Activated CD4-positive, alpha-beta T cell treated with anti-CD3 and anti-CD28 coated beads, Interleukin-2, Interleukin-6, amounts not matched to agents 100 ng/mL and 50 ng/mL, durations not matched to agents 16 hours and 8 hours (primary cell): ENCODE measurements around the gene DGCR6.
"Not testable (repeated sequence)": the region's sequence is repeated elsewhere in the genome, so short reads cannot be mapped to it uniquely, and the experiment has no call there.

Source experiments
- DNase-seq: peaks from one replicate; pipeline ENCODE4 v3.0.0-alpha.2; 2020

The DGCR6 gene

DNA sequence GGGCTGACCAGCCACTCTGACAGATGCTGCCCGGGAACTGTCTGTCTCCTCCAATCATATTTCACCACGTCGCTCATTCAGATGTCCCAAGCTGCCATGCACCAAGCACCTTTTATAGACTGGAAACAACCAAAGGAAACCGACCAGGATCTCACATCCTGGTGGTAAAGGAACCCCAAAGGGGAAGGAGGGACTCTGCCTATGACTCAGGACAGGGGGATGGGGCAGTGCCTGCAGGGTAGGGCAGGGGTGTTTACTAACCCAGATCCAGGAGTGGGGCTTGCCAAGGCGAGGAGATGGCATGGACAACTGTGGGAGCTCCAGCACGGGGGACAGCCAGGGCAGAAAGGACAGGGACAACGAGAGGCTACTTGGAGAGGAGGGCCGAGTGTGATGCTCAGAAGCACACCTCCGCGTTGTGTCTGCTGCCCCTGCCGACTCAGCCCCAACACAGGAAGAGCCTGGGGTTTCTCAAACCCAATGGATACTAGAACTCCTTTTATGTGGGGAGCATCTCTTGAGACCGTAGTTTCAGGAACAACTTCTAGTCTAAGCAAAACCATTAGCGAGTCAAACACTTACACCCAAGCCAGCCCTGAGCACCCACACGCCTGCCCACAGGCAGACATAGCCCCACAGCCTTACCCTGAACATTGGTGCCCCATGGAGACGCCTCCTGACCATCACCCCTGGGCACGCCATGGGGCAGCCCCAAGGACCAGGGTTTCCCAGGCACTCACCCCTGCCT, 26.0 kb downstream of the DGCR6 start:
- DNase-seq = no peak

DNA sequence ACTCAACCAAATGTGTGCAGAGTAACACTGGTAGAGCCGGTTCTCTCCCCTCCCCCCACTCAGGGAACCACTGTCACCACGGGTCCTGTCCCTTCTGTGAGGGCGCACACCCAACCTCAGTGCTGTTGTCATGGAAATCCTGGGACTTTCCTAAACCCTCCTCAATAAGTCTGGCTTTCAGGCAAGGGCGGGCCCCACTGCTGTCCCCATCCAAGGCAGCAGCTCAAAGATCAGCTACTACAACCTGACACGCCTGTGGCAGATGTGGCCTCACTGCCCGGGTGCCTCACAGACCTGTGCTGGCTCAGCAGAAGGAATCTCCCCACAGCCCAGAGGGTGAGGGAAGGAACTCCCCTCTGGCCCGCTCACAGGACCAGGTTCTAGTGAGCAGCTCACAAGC, 27.8 kb downstream of the DGCR6 start:
- no peak for DNase-seq

DNA sequence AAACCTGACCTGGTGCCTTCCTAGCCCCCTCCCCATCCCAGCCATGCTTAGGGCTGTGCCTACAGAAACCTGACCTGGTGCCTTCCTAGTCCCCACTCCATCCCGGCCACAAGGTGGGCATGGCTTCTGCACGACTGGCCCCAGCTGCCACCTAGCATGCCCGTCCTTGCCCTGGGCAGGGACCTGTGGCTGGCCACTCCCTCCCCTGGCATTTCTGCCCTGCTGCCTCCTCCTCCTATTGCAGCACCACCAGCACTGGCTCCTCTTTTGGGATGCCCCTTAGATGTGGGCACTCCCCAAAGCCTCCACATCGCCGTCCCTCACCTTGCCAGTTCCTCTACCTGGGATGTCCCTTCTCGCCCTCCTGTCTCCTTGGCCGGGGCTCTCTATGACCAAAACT, 28.6 kb downstream of the DGCR6 start:
- not testable (repeated sequence) for DNase-seq

DNA sequence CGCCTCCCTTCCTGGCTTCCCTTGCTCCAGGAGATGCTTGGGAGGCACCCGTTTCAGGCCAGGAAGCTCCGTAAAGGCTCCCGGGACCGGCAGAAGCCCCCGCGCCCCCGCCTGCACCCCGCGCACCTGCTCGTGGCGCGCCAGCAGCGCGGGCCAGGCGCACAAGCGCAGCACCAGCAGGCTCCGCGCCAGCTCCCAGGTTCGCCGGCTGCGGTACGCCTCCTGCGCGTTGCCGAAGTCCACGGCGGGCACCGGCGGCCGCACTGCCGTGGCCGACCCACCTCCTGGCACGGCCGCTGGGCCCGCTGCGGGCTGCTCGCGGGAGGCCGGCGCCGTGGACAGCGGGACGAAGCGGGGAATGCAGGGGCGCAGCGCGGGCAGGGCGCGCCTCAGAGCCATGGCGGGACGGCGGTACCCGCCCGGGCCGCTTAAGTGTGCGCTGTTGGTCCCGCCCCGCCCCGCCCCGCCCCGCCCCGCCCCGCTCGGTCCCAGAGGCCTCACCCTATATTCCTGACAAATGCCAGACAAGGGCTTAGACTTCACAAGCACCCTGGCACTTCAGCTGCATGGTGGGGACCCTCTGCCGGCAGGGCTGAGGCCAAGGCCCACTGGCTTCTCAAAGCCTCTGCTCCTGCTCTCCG, 29.9 kb downstream of the DGCR6 start, which contains the start of gene PRODH:
PRODH (minus strand) TSS at position 405 of the 641 bp plus-strand sequence; CDS start at position 399, 6 bp downstream.
- no peak for DNase-seq

DNA sequence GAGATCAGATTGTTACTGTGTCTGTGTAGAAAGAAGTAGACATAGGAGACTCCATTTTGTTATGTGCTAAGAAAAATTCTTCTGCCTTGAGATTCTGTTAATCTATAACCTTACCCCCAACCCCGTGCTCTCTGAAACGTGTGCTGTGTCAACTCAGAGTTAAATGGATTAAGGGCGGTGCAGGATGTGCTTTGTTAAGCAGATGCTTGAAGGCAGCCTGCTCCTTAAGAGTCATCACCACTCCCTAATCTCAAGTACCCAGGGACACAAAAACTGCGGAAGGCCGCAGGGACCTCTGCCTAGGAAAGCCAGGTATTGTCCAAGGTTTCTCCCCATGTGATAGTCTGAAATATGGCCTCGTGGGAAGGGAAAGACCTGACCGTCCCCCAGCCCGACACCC, 32.6 kb downstream of the DGCR6 start:
- DNase-seq = not testable (repeated sequence)

DNA sequence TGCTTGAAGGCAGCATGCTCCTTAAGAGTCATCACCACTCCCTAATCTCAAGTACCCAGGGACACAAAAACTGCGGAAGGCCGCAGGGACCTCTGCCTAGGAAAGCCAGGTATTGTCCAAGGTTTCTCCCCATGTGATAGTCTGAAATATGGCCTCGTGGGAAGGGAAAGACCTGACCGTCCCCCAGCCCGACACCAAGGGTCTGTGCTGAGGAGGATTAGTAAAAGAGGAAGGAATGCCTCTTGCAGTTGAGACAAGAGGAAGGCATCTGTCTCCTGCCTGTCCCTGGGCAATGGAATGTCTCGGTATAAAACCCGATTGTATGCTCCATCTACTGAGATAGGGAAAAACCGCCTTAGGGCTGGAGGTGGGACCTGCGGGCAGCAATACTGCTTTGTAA, 41.0 kb downstream of the DGCR6 start:
- DNase-seq = not testable (repeated sequence)

DNA sequence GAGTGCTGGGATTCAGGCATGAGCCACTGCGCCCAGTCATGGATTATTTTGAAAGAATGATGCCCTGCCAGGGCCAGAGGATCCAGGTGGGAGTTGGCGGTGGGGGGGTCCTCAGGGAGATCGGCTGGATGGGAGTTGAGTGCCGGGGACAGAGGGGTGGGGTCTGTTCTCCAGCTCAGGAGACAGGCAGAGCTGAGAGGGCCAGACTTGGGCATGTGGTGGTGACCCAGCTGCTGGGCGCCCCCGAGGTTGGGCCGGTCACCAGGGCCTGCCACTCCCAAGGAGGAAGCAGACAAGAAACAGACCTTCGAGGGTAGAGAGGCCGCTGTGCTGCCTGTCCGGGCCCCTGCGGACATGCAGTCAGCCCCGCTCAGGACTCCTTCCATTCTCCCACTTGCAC, 41.8 kb downstream of the DGCR6 start:
- DNase-seq = no peak

DNA sequence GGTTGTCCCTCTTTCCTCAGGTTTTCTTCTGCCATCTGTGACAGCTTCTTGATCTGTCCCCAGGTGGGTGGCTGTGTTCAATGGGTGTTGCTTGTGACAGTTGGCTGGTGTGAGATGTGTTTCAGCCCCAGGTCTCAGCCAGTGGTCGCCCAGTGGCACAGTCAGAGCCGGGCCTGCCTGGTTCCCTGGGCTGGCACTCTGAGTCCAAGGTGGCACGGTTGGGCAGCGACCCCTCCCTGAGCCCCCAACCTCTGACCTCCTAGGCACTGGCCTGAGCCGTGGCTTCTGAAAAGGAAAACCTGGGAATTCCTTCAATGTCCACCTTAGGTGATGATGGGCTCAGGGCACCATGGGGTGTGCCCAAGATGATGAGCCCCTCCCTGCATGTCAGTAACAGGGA, 44.0 kb downstream of the DGCR6 start:
- no peak for DNase-seq

DNA sequence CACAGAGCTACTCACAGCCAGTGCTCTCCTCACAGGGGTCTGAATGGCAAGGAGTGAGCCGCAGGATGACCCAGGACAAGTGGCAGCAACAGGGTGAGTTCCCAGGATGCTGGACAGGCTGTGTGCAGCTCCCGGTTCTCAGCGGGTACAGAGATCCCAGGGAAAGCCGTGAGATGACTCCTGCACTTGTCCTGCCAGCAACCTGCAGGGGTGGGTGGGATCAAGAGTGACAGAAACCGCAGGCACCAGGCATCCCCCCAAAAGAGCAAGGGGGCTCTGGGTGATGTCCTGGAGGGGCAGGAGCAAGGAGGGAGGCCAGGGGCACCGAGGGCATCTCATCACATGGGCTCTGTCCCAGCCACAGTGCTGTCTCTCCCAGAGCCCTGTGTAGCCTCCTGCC, 45.9 kb downstream of the DGCR6 start:
- DNase-seq = no peak

DNA sequence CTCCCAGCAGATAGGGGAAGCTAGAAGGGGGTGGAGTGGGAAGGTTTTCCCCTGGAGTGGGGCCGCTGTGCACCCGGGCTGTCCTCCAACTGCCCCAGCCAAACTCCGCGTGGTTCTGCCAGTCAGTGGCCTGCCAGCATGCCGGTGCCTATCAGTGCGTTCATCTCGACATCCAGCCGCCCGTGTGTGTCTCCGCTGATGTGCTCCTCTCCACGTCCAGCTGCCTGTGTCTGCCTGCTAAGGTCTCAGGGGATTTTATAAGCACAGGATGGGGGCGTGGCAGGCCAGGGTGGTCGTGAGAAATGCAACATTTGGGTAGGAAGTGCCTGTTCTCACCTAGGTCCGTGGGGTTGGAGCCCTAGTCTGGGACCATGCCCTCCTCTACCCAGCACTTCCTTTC, 47.0 kb downstream of the DGCR6 start:
- not testable (repeated sequence) for DNase-seq

DNA sequence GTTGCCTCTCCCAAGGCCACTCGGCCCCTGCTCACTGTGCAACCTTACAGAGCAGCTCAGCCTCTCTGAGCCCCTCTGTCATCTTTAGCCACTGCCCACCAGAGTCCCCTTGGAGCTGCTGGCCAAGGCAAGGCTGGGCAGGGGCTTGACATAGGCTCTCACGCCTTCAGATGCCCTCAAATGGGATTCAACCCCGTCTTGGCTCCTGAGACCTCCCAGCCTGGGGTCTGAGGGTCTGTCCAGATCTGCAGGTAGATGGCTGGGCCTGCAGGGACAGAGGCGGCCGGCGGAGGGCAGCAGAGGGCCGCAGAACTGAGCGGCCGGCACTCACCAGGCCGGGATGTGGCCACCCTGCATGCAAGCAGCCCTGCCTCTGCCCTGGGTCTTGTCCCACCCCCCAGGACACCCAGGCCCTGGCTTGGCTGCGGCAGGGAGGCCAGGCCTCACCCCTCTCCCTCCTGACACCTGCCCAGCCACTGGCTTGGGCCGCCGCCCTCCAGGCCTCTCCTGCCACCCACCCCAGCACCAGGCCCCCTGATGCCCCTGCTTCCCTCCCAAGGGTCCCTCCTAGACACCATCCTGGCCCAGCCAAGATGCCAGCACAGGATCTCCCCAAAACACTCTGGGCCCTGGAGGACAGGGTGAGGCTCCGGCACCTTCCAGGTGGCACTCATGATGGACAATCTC, 48.3 kb downstream of the DGCR6 start:
- peak; percentile 69 for DNase-seq

DNA sequence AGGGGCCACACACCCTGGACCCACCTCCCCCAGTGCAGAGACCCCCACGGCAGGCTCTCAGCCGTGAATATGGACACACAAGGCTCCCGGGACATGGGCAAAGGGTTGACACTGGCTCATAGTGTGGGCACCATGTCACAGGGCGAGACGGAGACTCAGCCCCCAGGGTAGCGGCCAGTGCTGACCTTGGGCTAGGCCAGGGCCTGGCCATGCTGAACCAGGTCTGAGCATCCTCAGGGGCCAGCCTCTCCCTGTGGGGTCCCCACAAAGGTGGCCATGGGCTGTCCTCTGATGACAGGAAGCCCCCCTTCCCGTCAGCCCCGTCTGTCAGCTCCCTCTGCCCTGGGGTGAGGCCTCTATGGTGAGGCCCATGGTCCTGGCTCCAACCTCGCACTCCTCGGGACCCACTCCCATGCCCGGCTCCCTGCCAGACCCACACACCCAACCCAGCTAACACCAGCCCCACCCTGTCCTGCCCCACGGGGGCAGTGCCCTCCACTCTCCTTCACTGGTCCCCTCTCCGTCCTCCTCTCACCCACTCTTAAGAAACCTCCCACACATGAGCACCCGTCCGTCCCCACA, 49.0 kb downstream of the DGCR6 start:
- no peak for DNase-seq

DNA sequence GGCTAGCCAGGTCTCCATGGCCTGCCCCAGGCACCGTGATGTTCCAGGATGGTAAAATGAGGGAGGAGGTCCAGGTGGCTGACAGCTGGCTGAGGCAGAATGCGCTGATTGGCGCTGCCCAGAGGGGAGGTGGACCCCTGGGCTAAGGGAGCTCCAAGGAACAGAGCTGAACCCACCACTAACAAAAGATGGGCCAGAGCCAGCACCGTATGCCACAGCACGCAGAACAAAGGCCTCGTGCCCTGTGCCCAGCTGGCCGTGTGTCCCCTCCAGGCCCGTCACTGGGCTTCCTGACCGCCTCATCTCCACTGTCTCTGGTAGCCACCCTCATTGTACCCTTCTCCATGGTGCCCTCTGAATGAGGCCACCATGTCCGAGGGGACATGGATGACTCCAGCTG, 49.6 kb downstream of the DGCR6 start:
- DNase-seq = no peak

DNA sequence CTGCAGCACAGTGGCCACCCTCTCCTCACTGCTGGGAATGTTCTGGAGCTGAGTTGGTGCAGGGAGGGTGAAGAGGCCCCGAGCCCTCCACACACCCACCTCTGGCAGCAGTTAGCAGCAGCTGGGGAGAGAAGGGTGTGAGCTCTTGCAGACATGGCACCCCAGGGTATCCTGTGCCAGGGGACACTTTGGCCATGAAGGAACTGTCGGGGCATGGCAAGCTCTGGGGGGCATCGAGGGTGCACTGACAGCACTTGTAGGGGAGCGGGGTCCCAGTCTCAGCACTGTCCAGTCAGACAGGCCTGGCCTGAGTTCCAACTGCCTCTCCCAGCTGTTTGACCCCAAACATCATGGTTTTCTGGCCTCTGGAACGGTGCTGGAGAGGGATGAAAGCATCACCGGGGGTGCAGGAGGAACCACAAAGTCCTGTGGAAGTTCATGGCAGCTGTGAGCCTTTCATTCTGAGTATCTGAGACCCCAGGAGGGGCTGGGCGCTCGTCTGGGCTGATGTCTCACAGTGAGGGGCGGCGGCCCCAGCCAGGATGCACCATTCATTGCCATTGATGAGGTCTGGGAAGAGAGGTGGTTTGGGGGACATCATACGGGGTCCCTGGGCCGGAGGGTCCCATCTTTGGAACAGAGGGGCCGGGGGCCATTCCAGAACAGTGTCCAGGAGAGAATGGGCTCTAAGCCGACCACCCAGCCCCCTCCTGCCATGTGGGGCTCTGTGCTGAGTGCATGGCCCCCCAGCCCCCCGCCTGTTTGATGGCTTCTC, 50.2 kb downstream of the DGCR6 start:
- DNase-seq = not testable (repeated sequence)

DNA sequence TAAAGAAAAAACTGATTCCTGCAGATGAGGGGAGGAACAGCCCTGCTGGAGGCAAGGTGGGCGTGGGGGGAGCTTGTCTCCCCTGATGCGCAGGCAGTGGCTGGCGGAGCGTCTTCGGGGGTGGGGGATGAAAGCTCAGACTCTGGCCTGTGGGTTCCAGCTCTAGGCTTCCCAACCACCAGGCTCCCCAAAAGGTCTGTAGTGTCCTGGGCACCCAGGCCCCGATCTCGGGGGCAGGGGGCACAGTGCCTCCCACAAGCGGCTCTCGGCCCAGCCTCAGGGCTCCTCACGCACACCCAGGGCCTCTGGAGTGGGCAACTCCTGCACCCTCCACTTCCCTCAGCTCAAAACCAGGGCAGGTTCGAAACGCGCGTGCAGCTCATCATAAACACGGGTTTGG, 50.8 kb downstream of the DGCR6 start:
- DNase-seq = not testable (repeated sequence)

DNA sequence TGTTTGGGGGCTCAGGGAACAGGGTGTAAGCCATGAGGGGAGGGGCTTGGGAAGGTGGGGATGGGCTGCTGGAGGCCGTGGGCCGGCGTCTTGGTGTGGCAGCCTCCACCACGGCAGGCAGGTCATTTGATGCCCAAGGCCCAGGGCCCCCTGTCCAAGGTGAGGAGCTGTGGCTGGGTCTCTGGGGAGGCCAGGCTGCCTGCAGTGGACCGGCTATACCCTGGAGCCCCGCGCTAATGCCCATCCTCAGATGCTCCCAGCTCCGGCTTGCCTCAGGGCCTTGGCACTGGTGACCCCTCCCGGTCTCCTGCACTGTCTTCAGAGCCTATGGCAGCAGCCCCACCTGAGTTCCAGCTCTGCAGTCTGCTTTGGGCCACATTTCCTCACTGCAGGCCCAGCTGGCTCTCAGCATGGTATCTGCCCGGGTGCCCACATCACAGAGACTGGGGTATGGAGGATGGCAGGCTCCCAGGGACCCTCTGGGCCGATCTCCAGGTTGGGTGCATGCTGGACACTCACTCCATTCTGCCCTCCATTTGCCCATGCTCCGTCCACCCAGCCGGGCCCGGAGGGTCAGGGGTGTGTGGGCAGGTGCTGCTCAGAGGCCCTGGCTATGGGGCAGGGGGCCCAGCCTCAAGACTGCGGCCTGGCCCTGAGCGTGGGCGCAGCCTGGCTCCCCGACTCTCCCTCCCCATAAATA, 51.7 kb downstream of the DGCR6 start:
- not testable (repeated sequence) for DNase-seq

DNA sequence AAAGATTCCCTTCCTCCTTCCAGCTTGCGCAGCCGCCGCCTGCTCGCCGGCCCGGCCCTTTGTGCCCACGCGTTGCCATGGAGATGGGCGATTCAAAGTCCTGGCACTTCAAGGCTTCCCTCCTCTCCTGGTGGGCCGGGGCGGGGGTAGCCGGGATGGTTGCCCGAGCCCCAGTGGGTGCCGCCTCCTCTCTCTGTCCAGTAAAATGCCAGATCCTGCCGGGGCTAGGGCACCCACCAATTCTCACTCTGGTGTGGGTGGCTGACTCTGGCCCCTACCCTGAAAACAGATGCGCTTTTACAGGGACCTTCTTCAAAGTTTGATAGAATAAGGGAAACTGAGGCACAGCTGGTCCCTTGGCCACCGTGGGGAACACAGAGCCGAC, 52.2 kb downstream of the DGCR6 start:
- DNase-seq = not testable (repeated sequence)

DNA sequence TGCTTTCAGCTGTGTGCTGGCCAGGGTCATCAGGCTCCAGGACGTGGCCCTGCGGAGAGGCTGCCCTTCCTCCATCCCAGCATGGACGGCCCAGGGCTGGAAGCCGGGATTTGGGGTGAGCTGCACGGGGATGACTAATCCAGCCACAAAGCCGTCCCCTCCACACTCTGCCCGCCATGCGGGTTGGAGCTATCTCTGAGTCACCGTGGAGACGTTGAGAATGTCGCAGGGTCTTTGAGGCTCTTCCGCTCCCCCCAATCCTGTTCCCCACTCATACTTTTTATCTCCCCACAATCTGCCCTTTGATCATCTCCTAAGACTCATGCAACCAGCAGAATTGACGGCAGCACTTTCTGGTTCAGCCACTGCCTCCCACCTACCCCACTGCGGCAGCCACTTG, 52.6 kb downstream of the DGCR6 start:
- DNase-seq = not testable (repeated sequence)

DNA sequence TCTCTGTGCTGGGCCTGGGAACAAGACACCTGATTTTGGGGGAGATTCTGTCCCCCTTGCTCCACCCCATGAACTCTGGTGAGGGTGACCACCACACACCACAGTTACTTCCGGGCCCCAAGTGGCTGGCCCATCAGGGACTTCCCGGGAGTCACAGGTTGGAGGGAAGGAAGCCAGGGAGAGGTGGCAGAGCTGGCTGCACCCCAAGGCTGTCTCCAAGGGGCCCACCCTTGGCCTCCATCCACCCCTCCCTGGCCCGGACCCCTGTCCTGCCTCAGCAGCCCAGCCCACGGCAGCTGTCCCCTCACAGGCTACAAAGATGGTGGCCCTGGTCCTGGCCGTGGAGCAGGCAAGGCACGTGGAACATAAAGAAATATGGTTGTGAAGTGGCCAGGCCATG, 53.1 kb downstream of the DGCR6 start:
- not testable (repeated sequence) for DNase-seq

DNA sequence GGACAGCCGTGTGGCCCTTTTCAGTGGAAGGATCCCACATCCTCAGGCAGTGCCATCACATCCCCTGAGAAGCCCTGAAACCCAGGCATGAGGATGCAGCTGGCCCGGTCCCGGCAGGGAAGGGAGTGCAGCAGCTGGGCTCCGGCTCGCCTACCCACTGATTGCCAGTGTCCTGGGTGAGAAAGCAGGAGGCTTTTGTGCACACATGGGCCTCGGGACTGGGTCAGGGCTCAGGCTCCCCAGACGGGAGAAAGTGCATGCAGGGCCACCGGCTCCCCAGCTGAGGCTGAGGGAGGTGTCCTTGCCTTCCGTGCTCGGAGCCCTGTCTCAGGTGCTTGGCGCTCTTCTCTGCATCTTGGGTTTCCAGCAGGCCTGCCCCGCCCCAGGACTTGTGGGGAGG, 53.6 kb downstream of the DGCR6 start:
- DNase-seq = not testable (repeated sequence)

DNA sequence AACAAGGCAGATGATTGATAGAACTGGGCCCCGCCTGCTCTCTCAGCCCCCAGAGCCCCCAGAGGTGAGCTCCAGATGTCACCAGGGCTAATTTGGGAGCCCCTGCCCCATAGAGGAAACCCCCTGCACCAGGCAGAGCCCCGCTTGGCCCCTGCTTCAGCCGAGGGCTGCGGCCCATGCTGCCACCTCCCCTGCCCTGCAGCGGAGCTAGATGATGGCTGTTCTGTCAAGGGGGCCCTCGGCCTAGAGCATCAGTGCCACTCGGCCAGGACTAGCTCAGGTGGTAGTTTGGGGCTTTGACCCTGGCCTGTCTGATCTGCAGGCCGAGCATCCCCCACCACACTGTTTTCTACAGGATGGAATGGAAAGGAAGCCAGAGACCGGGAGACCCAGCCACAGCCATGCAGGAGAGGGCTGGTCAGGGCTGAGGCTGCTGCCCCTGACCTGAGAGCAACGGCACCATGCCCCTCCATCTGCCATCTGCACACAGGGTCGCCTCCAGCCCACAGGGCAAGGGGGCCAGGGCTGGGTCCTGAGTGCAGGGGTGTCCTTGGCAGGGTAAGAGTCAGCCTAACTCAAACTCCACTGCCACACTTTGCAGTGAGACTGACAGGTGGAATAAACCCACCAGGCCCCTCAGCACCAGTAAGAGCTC, 54.2 kb downstream of the DGCR6 start:
- DNase-seq = not testable (repeated sequence)

DNA sequence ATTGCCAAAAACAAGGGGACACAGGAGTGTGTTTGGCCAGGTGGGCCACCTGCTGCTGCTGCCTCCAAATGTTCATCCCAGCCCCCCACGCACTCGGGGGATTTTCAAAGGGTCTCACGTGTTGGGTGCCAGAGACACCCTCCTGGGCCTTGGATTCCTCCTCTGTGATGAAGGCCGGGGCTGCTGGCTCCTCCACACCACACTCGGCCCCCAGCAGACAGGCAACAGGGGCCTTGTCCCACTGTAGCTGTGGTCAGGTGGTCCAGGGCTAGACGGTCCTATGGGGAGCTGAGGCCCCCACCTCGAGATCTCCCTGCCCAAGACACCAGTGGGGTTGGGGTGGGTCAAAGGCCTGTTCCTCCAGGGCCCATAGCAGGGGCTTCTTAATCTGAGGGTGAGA, 55.1 kb downstream of the DGCR6 start:
- DNase-seq = not testable (repeated sequence)
